Measurements from ENCODE around the gene RBP3. TPM values are rescaled to one million over a fixed set of nuclear protein-coding genes. Genes with fewer than 3 reads are reported as not detected.

The RBP3 gene
- total RNA-seq, 1 experiment from 2014 or later: not detected

GRCh38 chr10:47312663-47312995 is 35.5 kb upstream of the RBP3 start:
- ATAC-seq: no peak
- ChIA-PET POLR2A (interaction anchor here (1.0 kb wide), 1 partner anchor 265 kb away, joined by 3 read pairs; no protein-coding TSS in a partner anchor), RAD21 (ENCODE audit: low non-redundant PET in 1 of 2, low total read pairs in 2 of 2, uncharacterized antibody in 2 of 2, unreplicated experiment in 2 of 2) (interaction anchor here (1.1 to 3.0 kb wide), 4 partner anchors 265 to 288 kb away, joined by 3 to 22 read pairs (median 7); no protein-coding TSS in a partner anchor), CTCF (interaction anchor here (1.5 to 4.5 kb wide), 2 partner anchors 265 to 278 kb away, joined by 3 to 51 read pairs; no protein-coding TSS in a partner anchor)
- Histone ChIP-seq H3K9me2 (ENCODE audit: insufficient read depth) (no peaks in the 10 kb centered on the region), H3K4me2 (ENCODE audit: low read length) (no peak overlapping the region), H3K27me3 (ENCODE audit: insufficient read depth, low read length) (peaks cover 3% of the 10 kb centered on the region; the same call in 1 of the 2 replicates), H3K79me2 (ENCODE audit: insufficient read depth, low read length) (no peaks in the 10 kb centered on the region), H2AFZ (ENCODE audit: low read depth, low read length, poor library complexity, severe bottlenecking) (no peak overlapping the region), H3K36me3 (ENCODE audit: control insufficient read depth in 1 of 2, insufficient read depth in 2 of 2, low read length in 2 of 2) (no peaks in the 10 kb centered on the region), H3K4me1 (ENCODE audit: control insufficient read depth in 1 of 2, insufficient read depth in 2 of 2, low read length in 2 of 2) (no peaks in the 10 kb centered on the region; a peak in 1 of 4 replicates), H3K4me3 (replicated peaks in 1 of 2; ENCODE audit: low read depth in 1 of 2, low read length in 2 of 2) (no peak overlapping the region), H3K27ac (ENCODE audit: low read depth, low read length) (no peak overlapping the region), H4K20me1 (ENCODE audit: insufficient read depth) (no peaks in the 10 kb centered on the region), H3K9ac (ENCODE audit: low read length) (no peak overlapping the region), H3K9me3 (ENCODE audit: control insufficient read depth in 1 of 2, insufficient read depth in 1 of 2, low read depth in 1 of 2, low read length in 2 of 2) (no peaks in the 10 kb centered on the region)
- intact Hi-C loops (cut with micrococcal nuclease): loop anchor here (1.0 to 2.0 kb wide), 2 partner anchors 266 to 288 kb away; no protein-coding TSS in a partner anchor
- no TSS peak for BruUV-seq (replicated peaks)
- TF ChIP-seq, protein P1, sequence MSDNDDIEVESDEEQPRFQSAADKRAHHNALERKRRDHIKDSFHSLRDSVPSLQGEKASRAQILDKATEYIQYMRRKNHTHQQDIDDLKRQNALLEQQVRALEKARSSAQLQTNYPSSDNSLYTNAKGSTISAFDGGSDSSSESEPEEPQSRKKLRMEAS (IDR thresholded peaks at IDR 0.05): no peak
- TF ChIP-seq EZH2phosphoT487 (IDR thresholded peaks at IDR 0.05; ENCODE audit: borderline replicate concordance): no peak
- no peak for TF ChIP-seq POLR2AphosphoS5 (IDR thresholded peaks at IDR 0.05; ENCODE audit: low read depth, low read length)
- no peak for TF ChIP-seq ZBTB33 (IDR thresholded peaks at IDR 0.05; ENCODE audit: extremely low read depth, insufficient replicate concordance, low read length)
- TF ChIP-seq SRF (IDR thresholded peaks at IDR 0.05; ENCODE audit: low read depth): no peak
- TF ChIP-seq FOSL1 (IDR thresholded peaks at IDR 0.05; ENCODE audit: low read depth): no peak
- no peak for TF ChIP-seq ZFX (IDR thresholded peaks at IDR 0.05)
- DNase-seq (ENCODE audit: low read depth, low spot score): no peak
